GM12878 (cell line): Measurements from ENCODE around the gene DISC1. TPM values are rescaled to one million over a fixed set of nuclear protein-coding genes. Genes with fewer than 3 reads are reported as not detected.

ENCODE experiments used
- ATAC-seq: fragments of 200-7000 bp; cut with Tn5 transposase; 3 replicates; pipeline ENCODE4 v1.9.1; 2020; ENCODE audit warnings: mild to moderate bottlenecking, moderate library complexity
- BruUV-seq: library from RNA; stranded (reverse); fragments of 400-500 nt; replicated peaks from 2 replicates; lab custom pipeline; 2021; lab: Mats Ljungman, UMichigan
- CTCF ChIA-PET: fragments of 300-600 bp; sonication (Branson Sonifier 250); formaldehyde crosslinking; extraction: SDS; loops from one replicate; lab custom pipeline; 2021; ENCODE audit warnings: inconsistent platforms; lab: Yijun Ruan, JAX
- POLR2A ChIA-PET: fragments of 350-600 bp; formaldehyde crosslinking; extraction: SDS; loops from one replicate; lab custom pipeline; 2021; ENCODE audit warnings: inconsistent platforms; lab: Charles Lee
- RAD21 ChIA-PET: fragments of 300-600 bp; sonication (Branson Sonifier 250); formaldehyde crosslinking; loops from one replicate; lab custom pipeline; 2023; ENCODE audit warnings: antibody characterized with exemption; ENCODE audit not compliant: unreplicated experiment; lab: Charles Lee
- SMC1A ChIA-PET: fragments of 300-600 bp; sonication (Branson Sonifier 250); formaldehyde crosslinking; loops from one replicate; lab custom pipeline; 2023; ENCODE audit not compliant: unreplicated experiment, uncharacterized antibody; lab: Charles Lee
- DNase-seq: peaks from one replicate; pipeline ENCODE4 v3.0.0-alpha.2; 2011; ENCODE audit warnings: low read depth, low spot score
- FAIRE-seq: peaks from 3 replicates; lab custom pipeline; 2011; peaks lifted over from hg19 to GRCh38; lab: Jason Lieb, UNC
- H2AFZ ChIP-seq: 2 replicates; pipeline ENCODE4 v1.6.0; 2011; ENCODE audit warnings: low read depth, low read length, control low read depth; ENCODE audit not compliant: control insufficient read depth
- H3K27ac ChIP-seq: 2 replicates; pipeline ENCODE4 v1.5.1; 2011; ENCODE audit warnings: control low read depth; ENCODE audit not compliant: control insufficient read depth, insufficient read depth
- H3K27me3 ChIP-seq, 2 experiments: replicated peaks in 1 of 2; 2 replicates each; pipeline versions ENCODE4 v1.6.0 to v1.6.1; 2011; ENCODE audit warnings: low read length in 1 of 2; ENCODE audit not compliant: control insufficient read depth in 2 of 2, insufficient read depth in 2 of 2
- H3K36me3 ChIP-seq, 2 experiments: 2 replicates each; pipeline ENCODE4 v1.5.1; 2011; ENCODE audit warnings: low read length in 1 of 2; ENCODE audit not compliant: control insufficient read depth in 2 of 2, insufficient read depth in 2 of 2
- H3K4me1 ChIP-seq: 2 replicates; pipeline ENCODE4 v1.6.1; 2011; ENCODE audit warnings: mild to moderate bottlenecking, low read length, moderate library complexity, mixed read lengths; ENCODE audit not compliant: control insufficient read depth, insufficient read depth
- H3K4me2 ChIP-seq: 2 replicates; pipeline ENCODE4 v1.6.0; 2011; ENCODE audit warnings: control low read depth; ENCODE audit not compliant: control insufficient read depth, insufficient read depth
- H3K4me3 ChIP-seq: fragments of 200-600 bp; sonication (generic); 2 replicates; pipeline ENCODE4 v1.5.1; 2016
- H3K79me2 ChIP-seq: 2 replicates; pipeline ENCODE4 v1.6.0; 2011; ENCODE audit warnings: low read length; ENCODE audit not compliant: control insufficient read depth, insufficient read depth
- H3K9ac ChIP-seq: 2 replicates; pipeline ENCODE4 v1.8.0; 2011; ENCODE audit warnings: low read length, control low read depth, mixed read lengths; ENCODE audit not compliant: control insufficient read depth, insufficient read depth
- H3K9me3 ChIP-seq: replicated peaks from 3 replicates; pipeline ENCODE4 v1.5.1; 2011; ENCODE audit warnings: mild to moderate bottlenecking, low read length; ENCODE audit not compliant: control insufficient read depth, insufficient read depth
- H4K20me1 ChIP-seq: 2 replicates; pipeline ENCODE4 v1.6.0; 2011; ENCODE audit not compliant: control insufficient read depth, insufficient read depth
- ASH2L ChIP-seq: fragments of 300-600, 200-600 bp; sonication (generic); IDR thresholded peaks from 2 replicates; pipeline ENCODE4 v1.6.1; 2017; ENCODE audit warnings: low read depth, mild to moderate bottlenecking, borderline replicate concordance
- ESRRA ChIP-seq: IDR thresholded peaks from 2 replicates; pipeline ENCODE4 v1.6.1; 2012; ENCODE audit warnings: mild to moderate bottlenecking, low read length, improper control_type of control experiment
- KAT2A ChIP-seq: conservative IDR thresholded peaks from 2 replicates; pipeline ENCODE4 v1.6.1; 2011; ENCODE audit warnings: low read depth, low read length; ENCODE audit not compliant: control insufficient read depth
- MXI1 ChIP-seq: fragments of 150-350 bp; IDR thresholded peaks from 2 replicates; pipeline ENCODE4 v1.6.1; 2011; ENCODE audit warnings: low read depth, mild to moderate bottlenecking, inconsistent platforms, low read length, improper control_type of control experiment
- MYC ChIP-seq: IDR thresholded peaks from 2 replicates; pipeline ENCODE4 v1.6.1; 2011; ENCODE audit warnings: mild to moderate bottlenecking, low read length, moderate library complexity, inconsistent platforms; ENCODE audit not compliant: insufficient read depth, insufficient replicate concordance, insufficient read length, severe bottlenecking
- PAX8 ChIP-seq: fragments of 450-650 bp; IDR thresholded peaks from 2 replicates; pipeline ENCODE4 v1.6.1; 2017; ENCODE audit warnings: mild to moderate bottlenecking, moderate library complexity
- TCF3 ChIP-seq: IDR thresholded peaks from 2 replicates; pipeline ENCODE4 v1.6.1; 2012; ENCODE audit warnings: low read depth, mild to moderate bottlenecking, low read length, borderline replicate concordance; ENCODE audit not compliant: insufficient read depth
- ZBED1 ChIP-seq: IDR thresholded peaks from 2 replicates; pipeline ENCODE4 v1.6.1; 2016; ENCODE audit warnings: borderline replicate concordance
- ZNF384 ChIP-seq: IDR thresholded peaks from 2 replicates; pipeline ENCODE4 v1.6.1; 2012; ENCODE audit warnings: low read depth, mild to moderate bottlenecking, low read length, improper control_type of control experiment, borderline replicate concordance
- in situ Hi-C: fragments of 300-500 bp; cut with MboI; formaldehyde crosslinking; loops from 9 replicates; pipeline ENCODE4 v1.14.3; 2018; ENCODE audit warnings: mixed read lengths
- intact Hi-C: fragments of 100-400 bp; cut with micrococcal nuclease; formaldehyde crosslinking; loops from one replicate; pipeline ENCODE4 v1.14.2; 2022; ENCODE audit not compliant: unreplicated experiment
- polyA plus RNA-seq, 11 experiments: library from polyadenylated mRNA; depleted of rRNA in 4 of 11; unstranded in 6 of 11; stranded (reverse) in 5 of 11; fragments of >200 nt; fragmentation: Nextera tagmentation in 4 of 11; fragmentation: Illumina TruSeq in 1 of 11; extraction: Ambion mirVana in 4 of 11; extraction: Trizol in 1 of 11; gene quantifications; 1 replicate in 1 of 11; 2 replicates in 10 of 11; pipeline versions ENCODE4 v1.2.1 to v1.2.3, GENCODE V29; 2011 to 2016; ENCODE audit warnings: inconsistent platforms in 2 of 11, missing spikeins in 2 of 11, low read depth in 1 of 11
- total RNA-seq, 4 experiments: library from RNA; depleted of rRNA in 3 of 4; stranded (reverse); fragments of >200 nt in 3 of 4; fragmentation: Illumina TruSeq in 1 of 4; extraction: Trizol in 1 of 4; gene quantifications; 2 replicates each; pipeline versions ENCODE4 v1.2.1 to v1.2.3, GENCODE V29; 2013 to 2021
- TF ChIP-seq, protein P1 (sequence below): fragments of 450-650 bp; IDR thresholded peaks from 2 replicates; pipeline ENCODE4 v1.6.1; 2017; ENCODE audit warnings: antibody characterized with exemption, mild to moderate bottlenecking, moderate library complexity
- TF ChIP-seq, protein P2 (sequence below): fragments of 450-650 bp; IDR thresholded peaks from 2 replicates; pipeline ENCODE4 v1.6.1; 2018; ENCODE audit warnings: mild to moderate bottlenecking, low read depth, moderate library complexity; ENCODE audit not compliant: partially characterized antibody

The DISC1 gene
- total and polyA plus RNA-seq, 10 of the 15 experiments (the other 5 are each of a cell fraction or from before 2014, with no cell fraction given): 0.05 to 0.72 (median 0.19) TPM; not detected in 1

DNA sequence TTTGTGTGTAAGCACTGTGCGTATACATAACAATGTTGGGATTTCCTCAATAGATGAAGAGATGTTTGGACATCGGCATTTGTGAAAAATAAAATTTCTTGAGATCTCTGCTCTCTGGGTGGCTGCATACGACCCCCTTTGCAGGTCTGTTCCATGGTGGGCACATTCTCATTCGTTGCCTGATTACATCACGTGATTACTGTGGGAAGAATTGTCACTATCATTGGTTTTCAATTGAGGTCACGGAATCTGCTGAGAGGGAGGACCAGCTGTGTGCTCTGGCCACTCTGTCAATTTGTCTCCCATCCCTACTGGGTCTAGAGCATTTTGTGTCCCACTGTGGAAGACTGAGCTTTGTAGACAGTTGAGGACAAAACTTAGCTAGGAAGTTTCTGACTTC is 81.8 kb downstream of the DISC1 start (continued):
- TF ChIP-seq, protein P1, sequence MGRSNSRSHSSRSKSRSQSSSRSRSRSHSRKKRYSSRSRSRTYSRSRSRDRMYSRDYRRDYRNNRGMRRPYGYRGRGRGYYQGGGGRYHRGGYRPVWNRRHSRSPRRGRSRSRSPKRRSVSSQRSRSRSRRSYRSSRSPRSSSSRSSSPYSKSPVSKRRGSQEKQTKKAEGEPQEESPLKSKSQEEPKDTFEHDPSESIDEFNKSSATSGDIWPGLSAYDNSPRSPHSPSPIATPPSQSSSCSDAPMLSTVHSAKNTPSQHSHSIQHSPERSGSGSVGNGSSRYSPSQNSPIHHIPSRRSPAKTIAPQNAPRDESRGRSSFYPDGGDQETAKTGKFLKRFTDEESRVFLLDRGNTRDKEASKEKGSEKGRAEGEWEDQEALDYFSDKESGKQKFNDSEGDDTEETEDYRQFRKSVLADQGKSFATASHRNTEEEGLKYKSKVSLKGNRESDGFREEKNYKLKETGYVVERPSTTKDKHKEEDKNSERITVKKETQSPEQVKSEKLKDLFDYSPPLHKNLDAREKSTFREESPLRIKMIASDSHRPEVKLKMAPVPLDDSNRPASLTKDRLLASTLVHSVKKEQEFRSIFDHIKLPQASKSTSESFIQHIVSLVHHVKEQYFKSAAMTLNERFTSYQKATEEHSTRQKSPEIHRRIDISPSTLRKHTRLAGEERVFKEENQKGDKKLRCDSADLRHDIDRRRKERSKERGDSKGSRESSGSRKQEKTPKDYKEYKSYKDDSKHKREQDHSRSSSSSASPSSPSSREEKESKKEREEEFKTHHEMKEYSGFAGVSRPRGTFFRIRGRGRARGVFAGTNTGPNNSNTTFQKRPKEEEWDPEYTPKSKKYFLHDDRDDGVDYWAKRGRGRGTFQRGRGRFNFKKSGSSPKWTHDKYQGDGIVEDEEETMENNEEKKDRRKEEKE: no peak

DNA sequence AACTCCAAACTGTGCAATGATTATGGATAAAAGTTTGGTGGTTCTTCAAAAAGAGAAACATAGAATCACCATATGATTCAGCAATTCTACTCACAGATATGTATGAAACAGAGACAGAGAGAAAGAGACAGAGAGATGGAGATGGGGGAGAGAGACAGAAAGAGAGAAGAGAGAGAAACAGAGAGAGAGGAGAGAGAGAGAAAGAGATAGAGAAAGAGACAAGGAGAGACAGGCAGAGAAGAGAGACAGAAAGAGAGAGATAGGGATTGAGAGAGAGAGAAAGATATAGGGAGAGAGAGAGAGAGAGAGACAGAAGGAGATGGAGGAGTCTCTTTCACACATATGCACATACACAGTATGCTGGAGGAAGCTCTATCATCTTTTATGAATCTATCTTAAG is 87.8 kb downstream of the DISC1 start:
- FAIRE-seq (no peak), DNase-seq (no peak), ATAC-seq (no peak)
- H3K4me1 ChIP-seq: no peaks in the 10 kb centered on the region
- no peaks in the 10 kb centered on the region for H3K79me2 ChIP-seq
- TF ChIP-seq, protein P2, sequence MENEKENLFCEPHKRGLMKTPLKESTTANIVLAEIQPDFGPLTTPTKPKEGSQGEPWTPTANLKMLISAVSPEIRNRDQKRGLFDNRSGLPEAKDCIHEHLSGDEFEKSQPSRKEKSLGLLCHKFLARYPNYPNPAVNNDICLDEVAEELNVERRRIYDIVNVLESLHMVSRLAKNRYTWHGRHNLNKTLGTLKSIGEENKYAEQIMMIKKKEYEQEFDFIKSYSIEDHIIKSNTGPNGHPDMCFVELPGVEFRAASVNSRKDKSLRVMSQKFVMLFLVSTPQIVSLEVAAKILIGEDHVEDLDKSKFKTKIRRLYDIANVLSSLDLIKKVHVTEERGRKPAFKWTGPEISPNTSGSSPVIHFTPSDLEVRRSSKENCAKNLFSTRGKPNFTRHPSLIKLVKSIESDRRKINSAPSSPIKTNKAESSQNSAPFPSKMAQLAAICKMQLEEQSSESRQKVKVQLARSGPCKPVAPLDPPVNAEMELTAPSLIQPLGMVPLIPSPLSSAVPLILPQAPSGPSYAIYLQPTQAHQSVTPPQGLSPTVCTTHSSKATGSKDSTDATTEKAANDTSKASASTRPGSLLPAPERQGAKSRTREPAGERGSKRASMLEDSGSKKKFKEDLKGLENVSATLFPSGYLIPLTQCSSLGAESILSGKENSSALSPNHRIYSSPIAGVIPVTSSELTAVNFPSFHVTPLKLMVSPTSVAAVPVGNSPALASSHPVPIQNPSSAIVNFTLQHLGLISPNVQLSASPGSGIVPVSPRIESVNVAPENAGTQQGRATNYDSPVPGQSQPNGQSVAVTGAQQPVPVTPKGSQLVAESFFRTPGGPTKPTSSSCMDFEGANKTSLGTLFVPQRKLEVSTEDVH: no peak
- TF ChIP-seq MXI1 (no peak), MYC (no peak), KAT2A (no peak), ASH2L (no peak), ZBED1 (no peak), ESRRA (no peak), TCF3 (no peak), ZNF384 (no peak), PAX8 (no peak)
- TF ChIP-seq, protein P1: no peak
- no peak overlapping the region for H2AFZ ChIP-seq
- no peaks in the 10 kb centered on the region for H3K9me3 ChIP-seq
- SMC1A ChIA-PET: no interaction called here
- RAD21 ChIA-PET: no interaction called here
- BruUV-seq: no TSS peak
- H4K20me1 ChIP-seq: no peaks in the 10 kb centered on the region
- no peak overlapping the region for H3K4me2 ChIP-seq
- POLR2A ChIA-PET: interaction anchor here (0.5 kb wide), 1 partner anchor 1505 kb away, joined by 3 read pairs; no protein-coding TSS in a partner anchor
- intact Hi-C loops (no loop called here), in situ Hi-C loops (no loop called here)
- no peak overlapping the region for H3K4me3 ChIP-seq
- H3K27me3 ChIP-seq: peaks cover 0 to 4% of the 10 kb centered on the region in 2 experiments; a peak in 2 of 4 replicates
- no peak overlapping the region for H3K9ac ChIP-seq
- CTCF ChIA-PET: interaction anchor here (0.6 kb wide), 1 partner anchor 126 kb away, joined by 3 read pairs; no protein-coding TSS in a partner anchor
- H3K36me3 ChIP-seq: no peaks in the 10 kb centered on the region
- no peak overlapping the region for H3K27ac ChIP-seq
